Measurements from ENCODE around the gene TAF11L2.
"Not testable (repeated sequence)": the region's sequence is repeated elsewhere in the genome, so short reads cannot be mapped to it uniquely, and the experiment has no call there.

TAF11L2 gene

GRCh38 chr5:17526504-17526903 lies 28.5 kb downstream of the TAF11L2 start:
- not testable (repeated sequence) for DNase-seq (ENCODE audit: low read depth)

- DNase-seq (ENCODE audit: low read depth), result not testable (repeated sequence)
Measured at GRCh38 chr5:17528369-17528768, 30.3 kb downstream of the TAF11L2 start, which contains the start of gene TAF11L6. TAF11L6 (plus strand) TSS chr5:17528669.
